ENCODE results near the gene FSTL4. TPM values are rescaled to one million over a fixed set of nuclear protein-coding genes. Genes with fewer than 3 reads are reported as not detected.

FSTL4 gene
- total and polyA plus RNA-seq, 2 experiments from 2014 or later: 1.4 to 2.8 TPM

DNA sequence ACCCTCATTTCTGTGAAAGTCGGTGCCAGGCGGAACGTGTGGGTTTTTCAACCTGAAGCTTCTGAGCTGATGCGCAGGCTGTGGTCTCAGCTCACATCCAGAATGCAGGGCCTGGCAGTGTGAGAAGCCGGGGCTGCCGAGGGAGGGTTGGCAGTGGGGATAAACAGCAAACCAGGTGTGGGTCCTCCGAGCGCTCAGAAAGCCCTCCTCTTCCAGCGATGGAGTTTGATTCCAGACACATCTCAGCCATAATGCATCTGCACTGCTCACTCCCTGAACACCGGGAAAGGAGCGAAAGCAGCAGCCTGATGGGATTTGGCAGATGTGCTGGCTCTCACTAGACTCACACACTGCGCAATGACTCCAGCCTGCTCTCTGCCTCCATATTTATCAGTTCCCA, 280.4 kb downstream of the FSTL4 start (continued):
- TF ChIP-seq, protein P1, sequence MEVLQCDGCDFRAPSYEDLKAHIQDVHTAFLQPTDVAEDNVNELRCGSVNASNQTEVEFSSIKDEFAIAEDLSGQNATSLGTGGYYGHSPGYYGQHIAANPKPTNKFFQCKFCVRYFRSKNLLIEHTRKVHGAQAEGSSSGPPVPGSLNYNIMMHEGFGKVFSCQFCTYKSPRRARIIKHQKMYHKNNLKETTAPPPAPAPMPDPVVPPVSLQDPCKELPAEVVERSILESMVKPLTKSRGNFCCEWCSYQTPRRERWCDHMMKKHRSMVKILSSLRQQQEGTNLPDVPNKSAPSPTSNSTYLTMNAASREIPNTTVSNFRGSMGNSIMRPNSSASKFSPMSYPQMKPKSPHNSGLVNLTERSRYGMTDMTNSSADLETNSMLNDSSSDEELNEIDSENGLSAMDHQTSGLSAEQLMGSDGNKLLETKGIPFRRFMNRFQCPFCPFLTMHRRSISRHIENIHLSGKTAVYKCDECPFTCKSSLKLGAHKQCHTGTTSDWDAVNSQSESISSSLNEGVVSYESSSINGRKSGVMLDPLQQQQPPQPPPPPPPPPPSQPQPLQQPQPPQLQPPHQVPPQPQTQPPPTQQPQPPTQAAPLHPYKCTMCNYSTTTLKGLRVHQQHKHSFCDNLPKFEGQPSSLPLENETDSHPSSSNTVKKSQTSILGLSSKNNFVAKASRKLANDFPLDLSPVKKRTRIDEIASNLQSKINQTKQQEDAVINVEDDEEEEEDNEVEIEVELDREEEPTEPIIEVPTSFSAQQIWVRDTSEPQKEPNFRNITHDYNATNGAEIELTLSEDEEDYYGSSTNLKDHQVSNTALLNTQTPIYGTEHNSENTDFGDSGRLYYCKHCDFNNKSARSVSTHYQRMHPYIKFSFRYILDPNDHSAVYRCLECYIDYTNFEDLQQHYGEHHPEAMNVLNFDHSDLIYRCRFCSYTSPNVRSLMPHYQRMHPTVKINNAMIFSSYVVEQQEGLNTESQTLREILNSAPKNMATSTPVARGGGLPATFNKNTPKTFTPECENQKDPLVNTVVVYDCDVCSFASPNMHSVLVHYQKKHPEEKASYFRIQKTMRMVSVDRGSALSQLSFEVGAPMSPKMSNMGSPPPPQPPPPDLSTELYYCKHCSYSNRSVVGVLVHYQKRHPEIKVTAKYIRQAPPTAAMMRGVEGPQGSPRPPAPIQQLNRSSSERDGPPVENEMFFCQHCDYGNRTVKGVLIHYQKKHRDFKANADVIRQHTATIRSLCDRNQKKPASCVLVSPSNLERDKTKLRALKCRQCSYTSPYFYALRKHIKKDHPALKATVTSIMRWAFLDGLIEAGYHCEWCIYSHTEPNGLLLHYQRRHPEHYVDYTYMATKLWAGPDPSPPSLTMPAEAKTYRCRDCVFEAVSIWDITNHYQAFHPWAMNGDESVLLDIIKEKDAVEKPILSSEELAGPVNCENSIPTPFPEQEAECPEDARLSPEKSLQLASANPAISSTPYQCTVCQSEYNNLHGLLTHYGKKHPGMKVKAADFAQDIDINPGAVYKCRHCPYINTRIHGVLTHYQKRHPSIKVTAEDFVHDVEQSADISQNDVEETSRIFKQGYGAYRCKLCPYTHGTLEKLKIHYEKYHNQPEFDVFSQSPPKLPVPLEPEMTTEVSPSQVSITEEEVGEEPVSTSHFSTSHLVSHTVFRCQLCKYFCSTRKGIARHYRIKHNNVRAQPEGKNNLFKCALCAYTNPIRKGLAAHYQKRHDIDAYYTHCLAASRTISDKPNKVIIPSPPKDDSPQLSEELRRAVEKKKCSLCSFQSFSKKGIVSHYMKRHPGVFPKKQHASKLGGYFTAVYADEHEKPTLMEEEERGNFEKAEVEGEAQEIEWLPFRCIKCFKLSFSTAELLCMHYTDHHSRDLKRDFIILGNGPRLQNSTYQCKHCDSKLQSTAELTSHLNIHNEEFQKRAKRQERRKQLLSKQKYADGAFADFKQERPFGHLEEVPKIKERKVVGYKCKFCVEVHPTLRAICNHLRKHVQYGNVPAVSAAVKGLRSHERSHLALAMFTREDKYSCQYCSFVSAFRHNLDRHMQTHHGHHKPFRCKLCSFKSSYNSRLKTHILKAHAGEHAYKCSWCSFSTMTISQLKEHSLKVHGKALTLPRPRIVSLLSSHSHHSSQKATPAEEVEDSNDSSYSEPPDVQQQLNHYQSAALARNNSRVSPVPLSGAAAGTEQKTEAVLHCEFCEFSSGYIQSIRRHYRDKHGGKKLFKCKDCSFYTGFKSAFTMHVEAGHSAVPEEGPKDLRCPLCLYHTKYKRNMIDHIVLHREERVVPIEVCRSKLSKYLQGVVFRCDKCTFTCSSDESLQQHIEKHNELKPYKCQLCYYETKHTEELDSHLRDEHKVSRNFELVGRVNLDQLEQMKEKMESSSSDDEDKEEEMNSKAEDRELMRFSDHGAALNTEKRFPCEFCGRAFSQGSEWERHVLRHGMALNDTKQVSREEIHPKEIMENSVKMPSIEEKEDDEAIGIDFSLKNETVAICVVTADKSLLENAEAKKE (CRISPR knock-in tag; IDR thresholded peaks at IDR 0.05): no peak
- TF ChIP-seq, protein P2, sequence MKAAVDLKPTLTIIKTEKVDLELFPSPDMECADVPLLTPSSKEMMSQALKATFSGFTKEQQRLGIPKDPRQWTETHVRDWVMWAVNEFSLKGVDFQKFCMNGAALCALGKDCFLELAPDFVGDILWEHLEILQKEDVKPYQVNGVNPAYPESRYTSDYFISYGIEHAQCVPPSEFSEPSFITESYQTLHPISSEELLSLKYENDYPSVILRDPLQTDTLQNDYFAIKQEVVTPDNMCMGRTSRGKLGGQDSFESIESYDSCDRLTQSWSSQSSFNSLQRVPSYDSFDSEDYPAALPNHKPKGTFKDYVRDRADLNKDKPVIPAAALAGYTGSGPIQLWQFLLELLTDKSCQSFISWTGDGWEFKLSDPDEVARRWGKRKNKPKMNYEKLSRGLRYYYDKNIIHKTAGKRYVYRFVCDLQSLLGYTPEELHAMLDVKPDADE (IDR thresholded peaks at IDR 0.05): no peak
- no peak for TF ChIP-seq NANOG (IDR thresholded peaks at IDR 0.05; ENCODE audit: borderline replicate concordance)
- TF ChIP-seq, protein P3, sequence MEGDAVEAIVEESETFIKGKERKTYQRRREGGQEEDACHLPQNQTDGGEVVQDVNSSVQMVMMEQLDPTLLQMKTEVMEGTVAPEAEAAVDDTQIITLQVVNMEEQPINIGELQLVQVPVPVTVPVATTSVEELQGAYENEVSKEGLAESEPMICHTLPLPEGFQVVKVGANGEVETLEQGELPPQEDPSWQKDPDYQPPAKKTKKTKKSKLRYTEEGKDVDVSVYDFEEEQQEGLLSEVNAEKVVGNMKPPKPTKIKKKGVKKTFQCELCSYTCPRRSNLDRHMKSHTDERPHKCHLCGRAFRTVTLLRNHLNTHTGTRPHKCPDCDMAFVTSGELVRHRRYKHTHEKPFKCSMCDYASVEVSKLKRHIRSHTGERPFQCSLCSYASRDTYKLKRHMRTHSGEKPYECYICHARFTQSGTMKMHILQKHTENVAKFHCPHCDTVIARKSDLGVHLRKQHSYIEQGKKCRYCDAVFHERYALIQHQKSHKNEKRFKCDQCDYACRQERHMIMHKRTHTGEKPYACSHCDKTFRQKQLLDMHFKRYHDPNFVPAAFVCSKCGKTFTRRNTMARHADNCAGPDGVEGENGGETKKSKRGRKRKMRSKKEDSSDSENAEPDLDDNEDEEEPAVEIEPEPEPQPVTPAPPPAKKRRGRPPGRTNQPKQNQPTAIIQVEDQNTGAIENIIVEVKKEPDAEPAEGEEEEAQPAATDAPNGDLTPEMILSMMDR (conservative IDR thresholded peaks at IDR 0.05; ENCODE audit: low read depth in 2 of 2): no peak
- no peak for TF ChIP-seq EZH2 (IDR thresholded peaks at IDR 0.05; ENCODE audit: low read depth, unreplicated experiment)
- TF ChIP-seq JUNB (IDR thresholded peaks at IDR 0.05; ENCODE audit: unreplicated experiment): no peak
- no peak for TF ChIP-seq POLR2AphosphoS5 (IDR thresholded peaks at IDR 0.05; ENCODE audit: low read depth)
